BE2C (cell line): ENCODE data around the gene COPZ1.

Experiments
- DNase-seq: peaks from one replicate; pipeline ENCODE4 v3.0.0-alpha.2; 2020
- H3K27me3 ChIP-seq: fragments of 250-450 bp; sonication (Bioruptor Pico); 2 replicates; pipeline ENCODE4 v1.5.1; 2020; ENCODE audit warnings: mild to moderate bottlenecking
- H3K36me3 ChIP-seq: fragments of 250-450 bp; sonication (Bioruptor Pico); 2 replicates; pipeline ENCODE4 v1.5.1; 2020; ENCODE audit warnings: mild to moderate bottlenecking
- H3K4me1 ChIP-seq: fragments of 250-450 bp; sonication (Bioruptor Pico); 2 replicates; pipeline ENCODE4 v1.5.1; 2020
- H3K4me3 ChIP-seq: 2 replicates; pipeline ENCODE4 v1.5.1; 2011; ENCODE audit warnings: low read depth, low read length
- H3K9me3 ChIP-seq: fragments of 250-450 bp; sonication (Bioruptor Pico); 2 replicates; pipeline ENCODE4 v1.5.1; 2020
- CTCF ChIP-seq: IDR thresholded peaks from 2 replicates; pipeline ENCODE4 v1.5.1; 2012; ENCODE audit warnings: mild to moderate bottlenecking, low read depth, low read length

The COPZ1 gene

DNA sequence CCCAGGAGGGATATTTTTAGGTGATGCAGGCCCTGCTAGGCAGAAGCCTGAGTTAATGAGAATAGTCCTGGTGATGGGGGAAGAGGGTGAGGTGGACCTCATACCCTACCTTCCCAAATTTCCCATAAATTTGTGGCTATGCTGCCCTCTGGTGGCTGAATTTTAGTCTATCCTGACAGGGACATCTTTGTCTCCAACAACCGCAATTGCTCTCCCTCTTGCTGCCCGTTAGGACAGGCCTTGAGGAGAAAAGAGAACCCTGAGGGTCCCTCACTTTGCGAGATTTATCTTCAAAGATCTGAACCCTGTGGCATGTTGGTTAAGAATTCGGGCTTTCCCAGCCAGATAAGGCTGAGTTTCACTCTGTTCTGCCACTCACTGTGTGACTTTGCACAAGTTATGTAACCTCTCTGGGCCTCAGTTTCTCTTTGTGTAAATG, 69.4 kb downstream of the COPZ1 start:
- peak; percentile 82 for TF ChIP-seq CTCF
- DNase-seq: peak; percentile 73
- Histone ChIP-seq H3K9me3 (no peaks in the 10 kb centered on the region), H3K4me1 (0 out of 2 replicates have a peak, but pooled peaks cover 2% of the 10 kb centered on the region), H3K36me3 (no peaks in the 10 kb centered on the region), H3K27me3 (no peaks in the 10 kb centered on the region), H3K4me3 (no peak overlapping the region)

DNA sequence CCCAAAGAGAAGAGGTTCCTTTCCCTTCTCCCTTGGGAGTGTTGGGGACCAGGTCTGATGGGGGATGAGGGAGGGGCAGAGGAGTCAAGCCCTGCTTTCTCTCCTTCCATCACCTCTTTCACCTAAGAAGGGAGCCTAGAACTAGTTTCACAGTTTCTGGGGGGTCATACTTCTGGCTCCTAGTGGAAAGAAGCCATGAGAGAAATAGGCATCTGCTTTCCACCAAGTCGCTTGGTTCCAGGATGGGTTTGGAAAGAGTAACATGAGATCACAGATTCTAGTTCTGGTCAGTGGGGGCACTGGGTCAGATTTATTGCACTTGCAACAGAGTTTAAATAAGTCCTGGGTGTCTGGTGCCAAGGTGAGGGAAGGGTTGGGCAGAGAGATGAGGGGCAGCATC, 70.1 kb downstream of the COPZ1 start:
- H3K9me3 ChIP-seq: no peaks in the 10 kb centered on the region
- no peak for TF ChIP-seq CTCF
- H3K4me3 ChIP-seq: no peak overlapping the region
- DNase-seq: no peak
- 0 out of 2 replicates have a peak, but pooled peaks cover 2% of the 10 kb centered on the region for H3K4me1 ChIP-seq
- H3K36me3 ChIP-seq: no peaks in the 10 kb centered on the region
- H3K27me3 ChIP-seq: no peaks in the 10 kb centered on the region

GRCh38 chr12:54395545-54395944, 70.6 kb downstream of the COPZ1 start:
- Histone ChIP-seq H3K9me3 (no peaks in the 10 kb centered on the region), H3K36me3 (no peaks in the 10 kb centered on the region), H3K27me3 (no peaks in the 10 kb centered on the region), H3K4me1 (0 out of 2 replicates have a peak, but pooled peaks cover 2% of the 10 kb centered on the region), H3K4me3 (no peak overlapping the region)
- no peak for DNase-seq
- no peak for TF ChIP-seq CTCF

- DNase-seq: no peak
- Histone ChIP-seq H3K4me3 (no peak overlapping the region), H3K9me3 (no peaks in the 10 kb centered on the region), H3K4me1 (no peaks in the 10 kb centered on the region), H3K27me3 (no peaks in the 10 kb centered on the region), H3K36me3 (no peaks in the 10 kb centered on the region)
- TF ChIP-seq CTCF: no peak
Measured at GRCh38 chr12:54397157-54397556, 72.2 kb downstream of the COPZ1 start.

GRCh38 chr12:54398218-54398617, 73.3 kb downstream of the COPZ1 start:
- Histone ChIP-seq H3K36me3 (no peaks in the 10 kb centered on the region), H3K9me3 (no peaks in the 10 kb centered on the region), H3K4me1 (no peaks in the 10 kb centered on the region), H3K27me3 (no peaks in the 10 kb centered on the region), H3K4me3 (no peak overlapping the region)
- no peak for DNase-seq
- TF ChIP-seq CTCF: no peak

- Histone ChIP-seq H3K4me1 (no peaks in the 10 kb centered on the region), H3K9me3 (no peaks in the 10 kb centered on the region), H3K36me3 (no peaks in the 10 kb centered on the region), H3K4me3 (no peak overlapping the region), H3K27me3 (no peaks in the 10 kb centered on the region)
- TF ChIP-seq CTCF: peak; percentile 100
- peak; percentile 83 for DNase-seq
Measured at GRCh38 chr12:54398995-54399793, 74.3 kb downstream of the COPZ1 start.
